IPS DF 6.9 (cell line): ENCODE results near the gene SHCBP1L.

Experiments
- DNase-seq: peaks from one replicate; pipeline ENCODE4 v3.0.0-alpha.2; 2013; ENCODE audit warnings: low read depth, low spot score
- H3K27ac ChIP-seq: one replicate; pipeline ENCODE4 v1.5.1; 2013; ENCODE audit warnings: low read length, control low read depth
- H3K27me3 ChIP-seq: 2 replicates; pipeline ENCODE4 v1.6.1; 2013; ENCODE audit warnings: mild to moderate bottlenecking, low read length; ENCODE audit not compliant: control insufficient read depth, insufficient read depth
- H3K36me3 ChIP-seq: 2 replicates; pipeline ENCODE4 v1.6.1; 2013; ENCODE audit warnings: low read length; ENCODE audit not compliant: control insufficient read depth, insufficient read depth
- H3K4me1 ChIP-seq: 2 replicates; pipeline ENCODE4 v1.6.1; 2013; ENCODE audit warnings: low read length; ENCODE audit not compliant: control insufficient read depth, insufficient read depth
- H3K4me3 ChIP-seq: 2 replicates; pipeline ENCODE4 v1.5.1; 2013; ENCODE audit warnings: mild to moderate bottlenecking, low read length
- H3K9me3 ChIP-seq: 2 replicates; pipeline ENCODE4 v1.6.1; 2013; ENCODE audit warnings: low read length, inconsistent platforms; ENCODE audit not compliant: control insufficient read depth, insufficient read depth
- WGBS: extraction: QIAGEN DNeasy Blood & Tissue Kit; methylation state at CpG from one replicate; pipeline ENCODE4 v1.1.7; 2013; ENCODE audit warnings: mixed read lengths, missing lambda C conversion rate; ENCODE audit not compliant: insufficient read length, insufficient coverage; 5-methylcytosine and 5-hydroxymethylcytosine counted together

The SHCBP1L gene

DNA sequence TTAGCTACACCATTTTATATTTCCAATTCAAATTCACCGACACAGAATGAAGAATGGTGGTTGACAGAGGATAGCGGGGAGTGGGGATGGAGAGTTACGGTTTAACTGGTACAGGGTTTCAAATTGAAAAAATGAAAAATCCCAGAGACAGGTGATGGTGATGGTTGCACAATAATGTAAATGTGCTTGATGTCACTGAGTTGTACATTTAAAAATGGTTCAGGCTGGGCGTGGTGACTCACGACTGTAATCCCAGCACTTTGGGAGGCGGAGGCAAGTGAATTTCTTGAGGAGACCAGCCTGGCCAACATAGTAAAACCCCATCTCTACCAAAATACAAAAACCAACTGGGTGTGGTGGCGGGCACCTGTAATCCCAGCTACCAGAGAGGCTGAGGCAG, 31.2 kb upstream of the SHCBP1L start:
- Histone ChIP-seq H3K9me3 (no peaks in the 10 kb centered on the region), H3K4me3 (no peak overlapping the region), H3K27me3 (no peaks in the 10 kb centered on the region), H3K36me3 (no peaks in the 10 kb centered on the region), H3K27ac (no peak overlapping the region), H3K4me1 (no peaks in the 10 kb centered on the region)
- no peak for DNase-seq
- no CpG with 5 or more reads among the region's 7 CpGs for WGBS

DNA sequence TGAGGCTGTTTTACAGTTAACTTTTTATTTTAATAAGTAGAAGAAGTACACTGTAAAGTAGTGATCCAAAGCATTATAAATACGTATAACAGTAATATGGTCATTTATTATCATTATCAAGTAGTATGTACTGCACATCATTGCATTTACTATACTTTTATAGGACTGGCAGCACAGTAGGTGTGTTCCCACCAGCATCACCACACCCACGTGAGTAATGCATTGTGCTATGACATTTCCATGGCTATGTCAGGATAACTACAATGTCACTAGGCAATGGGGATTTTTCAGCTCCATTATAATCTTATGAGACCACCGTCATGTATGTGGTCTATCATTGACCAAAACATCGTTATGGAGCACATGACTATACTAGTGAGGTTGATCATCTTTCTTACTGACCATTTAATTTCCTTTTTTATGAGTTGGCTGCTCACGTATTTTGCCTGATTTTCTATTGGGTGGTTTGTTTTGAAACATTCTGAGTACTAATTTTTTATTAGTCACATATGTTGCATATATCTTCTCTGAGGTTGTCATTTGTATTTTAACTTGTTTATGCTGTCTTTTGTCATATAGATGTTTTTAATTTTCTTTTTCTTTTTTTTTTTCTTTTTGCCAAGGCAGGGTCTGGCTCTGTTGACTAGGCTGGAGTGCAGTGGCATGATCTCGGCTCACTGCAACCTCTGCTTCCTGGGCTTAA, 25.3 kb upstream of the SHCBP1L start:
- Histone ChIP-seq H3K36me3 (no peaks in the 10 kb centered on the region), H3K4me3 (no peak overlapping the region), H3K9me3 (no peaks in the 10 kb centered on the region), H3K4me1 (no peaks in the 10 kb centered on the region), H3K27ac (no peak overlapping the region), H3K27me3 (no peaks in the 10 kb centered on the region)
- no peak for DNase-seq
- WGBS: no CpG with 5 or more reads among the region's 6 CpGs

GRCh38 chr1:182977480-182977879, 24.5 kb upstream of the SHCBP1L start:
- no peaks in the 10 kb centered on the region for H3K9me3 ChIP-seq

GRCh38 chr1:182974506-182975191, 21.7 kb upstream of the SHCBP1L start:
- Histone ChIP-seq H3K27me3 (no peaks in the 10 kb centered on the region), H3K9me3 (no peaks in the 10 kb centered on the region), H3K27ac (no peak overlapping the region), H3K4me3 (no peak overlapping the region), H3K4me1 (no peaks in the 10 kb centered on the region), H3K36me3 (no peaks in the 10 kb centered on the region)
- no peak for DNase-seq
- no CpG with 5 or more reads among the region's 2 CpGs for WGBS

More at GRCh38 chr1:182977480-182977879, 24.5 kb upstream of the SHCBP1L start:
- WGBS: no CpG with 5 or more reads among the region's 2 CpGs
- no peak for DNase-seq
- no peak overlapping the region for H3K4me3 ChIP-seq
- no peaks in the 10 kb centered on the region for H3K27me3 ChIP-seq
- H3K27ac ChIP-seq: no peak overlapping the region
- H3K36me3 ChIP-seq: no peaks in the 10 kb centered on the region
- no peaks in the 10 kb centered on the region for H3K4me1 ChIP-seq

GRCh38 chr1:182972829-182973228, 19.9 kb upstream of the SHCBP1L start:
- no peak overlapping the region for H3K4me3 ChIP-seq
- H3K36me3 ChIP-seq: no peaks in the 10 kb centered on the region
- H3K27me3 ChIP-seq: no peaks in the 10 kb centered on the region
- H3K9me3 ChIP-seq: no peaks in the 10 kb centered on the region
- no peaks in the 10 kb centered on the region for H3K4me1 ChIP-seq
- no peak overlapping the region for H3K27ac ChIP-seq
- DNase-seq: no peak
- no CpG with 5 or more reads among the region's 6 CpGs for WGBS

- Histone ChIP-seq H3K9me3 (no peaks in the 10 kb centered on the region), H3K27ac (no peak overlapping the region), H3K4me1 (no peaks in the 10 kb centered on the region), H3K27me3 (no peaks in the 10 kb centered on the region), H3K36me3 (no peaks in the 10 kb centered on the region), H3K4me3 (no peak overlapping the region)
- WGBS: no CpG with 5 or more reads among the region's 2 CpGs
- no peak for DNase-seq
Measured at GRCh38 chr1:182972231-182972630, 19.3 kb upstream of the SHCBP1L start.

DNA sequence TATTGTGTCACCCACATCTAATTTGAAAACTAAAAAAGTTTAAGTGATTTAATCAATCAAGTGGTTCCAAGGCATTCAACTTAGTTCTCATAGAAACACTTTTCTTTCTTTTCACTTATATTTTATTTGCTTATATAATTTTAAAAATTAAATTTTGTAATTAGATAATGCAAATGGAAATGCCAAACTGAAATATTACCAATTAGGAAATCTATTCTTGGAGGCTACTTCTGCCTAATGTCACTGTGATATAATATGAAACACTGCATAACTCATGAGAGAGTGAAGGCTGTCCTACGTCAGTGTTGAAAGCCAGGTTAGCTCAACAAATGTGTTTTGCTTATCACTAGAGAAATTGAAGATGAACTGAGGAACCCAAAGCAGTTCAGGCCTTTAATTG, 18.3 kb upstream of the SHCBP1L start:
- H3K4me1 ChIP-seq: no peaks in the 10 kb centered on the region
- H3K36me3 ChIP-seq: no peaks in the 10 kb centered on the region
- H3K9me3 ChIP-seq: no peaks in the 10 kb centered on the region
- no CpG with 5 or more reads among the region's 1 CpG for WGBS
- H3K27me3 ChIP-seq: no peaks in the 10 kb centered on the region
- DNase-seq: no peak
- H3K4me3 ChIP-seq: no peak overlapping the region
- H3K27ac ChIP-seq: no peak overlapping the region

DNA sequence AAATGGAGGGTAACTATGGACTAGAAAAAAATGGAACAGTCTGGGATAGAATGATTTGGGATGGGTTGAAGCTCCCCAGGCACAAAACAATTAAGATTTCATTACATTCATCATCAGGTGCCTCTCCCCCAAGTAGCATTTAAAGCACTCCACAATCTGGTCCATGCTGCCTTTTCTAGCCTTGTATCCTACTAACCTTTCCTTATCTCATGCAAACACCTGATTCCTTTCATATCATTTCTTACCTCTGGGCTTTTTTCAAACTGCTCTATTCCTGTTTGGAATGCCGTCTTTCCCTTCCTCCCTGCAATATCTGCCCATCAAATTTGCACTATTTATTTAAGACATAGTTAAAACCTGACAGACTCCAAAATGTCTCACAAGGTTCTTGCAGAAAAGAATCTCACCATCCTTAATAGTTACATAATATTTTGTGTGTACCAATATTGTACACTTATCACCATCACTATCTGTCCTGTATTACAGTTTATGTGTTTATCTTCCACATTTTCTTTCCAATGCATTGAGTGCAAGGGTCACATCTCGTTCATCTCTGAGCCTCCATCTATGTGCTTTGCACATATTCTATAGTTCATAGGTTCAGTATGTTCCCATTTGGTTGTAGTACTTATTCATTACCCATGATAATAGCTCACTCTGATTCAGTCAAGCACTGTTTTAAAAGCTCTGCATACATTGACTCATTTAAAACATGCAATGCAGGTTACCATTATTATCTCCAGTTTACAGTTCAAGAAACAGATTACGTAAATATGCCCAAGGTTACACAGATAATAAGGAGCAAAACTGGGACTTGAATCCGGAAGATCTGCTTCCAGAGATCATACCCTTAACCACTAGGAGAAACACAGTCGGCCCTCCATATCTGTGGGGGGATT, 16.1 kb upstream of the SHCBP1L start:
- no CpG with 5 or more reads among the region's 5 CpGs for WGBS
- Histone ChIP-seq H3K4me1 (no peaks in the 10 kb centered on the region), H3K4me3 (no peak overlapping the region), H3K27ac (no peak overlapping the region), H3K27me3 (no peaks in the 10 kb centered on the region), H3K36me3 (no peaks in the 10 kb centered on the region), H3K9me3 (no peaks in the 10 kb centered on the region)
- no peak for DNase-seq

- no peaks in the 10 kb centered on the region for H3K4me1 ChIP-seq
- WGBS: no CpG with 5 or more reads among the region's 4 CpGs
- DNase-seq: no peak
- H3K9me3 ChIP-seq: no peaks in the 10 kb centered on the region
- no peak overlapping the region for H3K27ac ChIP-seq
- H3K36me3 ChIP-seq: no peaks in the 10 kb centered on the region
- H3K4me3 ChIP-seq: no peak overlapping the region
- H3K27me3 ChIP-seq: no peaks in the 10 kb centered on the region
Measured at GRCh38 chr1:182968151-182968741, 15.3 kb upstream of the SHCBP1L start.

DNA sequence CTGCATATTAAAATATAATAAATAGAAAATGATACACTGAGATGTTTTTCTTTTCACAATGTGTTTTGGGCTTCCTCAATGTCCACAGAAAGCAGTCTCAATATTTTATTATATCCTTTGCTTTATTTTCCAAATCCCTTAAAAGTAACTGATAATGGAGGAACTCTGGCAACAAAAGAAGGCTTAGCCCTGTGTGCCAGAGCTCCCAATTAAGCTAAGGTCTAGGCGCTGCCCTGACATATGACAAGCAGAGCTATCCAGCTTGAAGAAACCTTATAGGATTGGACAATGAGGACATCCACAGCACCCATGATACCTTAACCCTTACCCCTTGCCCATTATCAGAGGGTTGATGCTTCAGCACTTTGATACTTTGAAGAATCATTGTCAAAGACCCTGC, 12.9 kb upstream of the SHCBP1L start:
- Histone ChIP-seq H3K36me3 (no peaks in the 10 kb centered on the region), H3K4me1 (no peaks in the 10 kb centered on the region), H3K27me3 (no peaks in the 10 kb centered on the region), H3K4me3 (no peak overlapping the region), H3K27ac (no peak overlapping the region), H3K9me3 (no peaks in the 10 kb centered on the region)
- no CpG with 5 or more reads among the region's 1 CpG for WGBS
- DNase-seq: no peak
